H9 (cell line): ENCODE data around the gene FAM163B. TPM values are rescaled to one million over a fixed set of nuclear protein-coding genes. Genes with fewer than 3 reads are reported as not detected.

Source experiments
- DNase-seq: peaks from one replicate; pipeline ENCODE4 v3.0.0-alpha.2; 2017
- H2AFZ ChIP-seq: one replicate; pipeline ENCODE4 v1.6.1; 2013; ENCODE audit warnings: mild to moderate bottlenecking, low read length, control low read depth, moderate library complexity
- H2AK5ac ChIP-seq: 2 replicates; pipeline ENCODE4 v1.6.1; 2013; ENCODE audit warnings: low read length, control low read depth, mixed read lengths; ENCODE audit not compliant: insufficient read length
- H2BK120ac ChIP-seq: one replicate; pipeline ENCODE4 v1.6.1; 2013; ENCODE audit warnings: low read depth, mild to moderate bottlenecking, low read length, control low read depth, inconsistent platforms; ENCODE audit not compliant: poor library complexity, severe bottlenecking
- H2BK12ac ChIP-seq: 2 replicates; pipeline ENCODE4 v1.6.1; 2013; ENCODE audit warnings: low read length, control low read depth, mixed read lengths, low read depth; ENCODE audit not compliant: insufficient read length
- H2BK15ac ChIP-seq: 2 replicates; pipeline ENCODE4 v1.6.1; 2013; ENCODE audit warnings: low read depth, low read length, control low read depth
- H2BK20ac ChIP-seq: one replicate; pipeline ENCODE4 v1.6.1; 2013; ENCODE audit warnings: low read depth, mild to moderate bottlenecking, low read length, control low read depth, inconsistent platforms; ENCODE audit not compliant: poor library complexity, severe bottlenecking
- H2BK5ac ChIP-seq: 2 replicates; pipeline ENCODE4 v1.6.1; 2013; ENCODE audit warnings: low read length, control low read depth, mixed read lengths; ENCODE audit not compliant: insufficient read length
- H3K14ac ChIP-seq: 2 replicates; pipeline ENCODE4 v1.6.1; 2013; ENCODE audit warnings: low read length, control low read depth; ENCODE audit not compliant: insufficient read depth
- H3K18ac ChIP-seq: 2 replicates; pipeline ENCODE4 v1.6.1; 2013; ENCODE audit warnings: low read depth, mild to moderate bottlenecking, mixed read lengths, low read length, control low read depth; ENCODE audit not compliant: insufficient read length
- H3K23ac ChIP-seq: 2 replicates; pipeline ENCODE4 v1.6.1; 2013; ENCODE audit warnings: low read length, control low read depth, mixed read lengths, low read depth; ENCODE audit not compliant: insufficient read length
- H3K23me2 ChIP-seq: 2 replicates; pipeline ENCODE4 v1.6.1; 2013; ENCODE audit warnings: low read depth, mild to moderate bottlenecking, mixed read lengths, low read length, control low read depth; ENCODE audit not compliant: insufficient read length, poor library complexity, severe bottlenecking
- H3K27ac ChIP-seq: 2 replicates; pipeline ENCODE4 v1.5.1; 2013; ENCODE audit warnings: low read length, control low read depth, mixed read lengths, low read depth; ENCODE audit not compliant: insufficient read length
- H3K27me3 ChIP-seq: 2 replicates; pipeline ENCODE4 v1.6.1; 2013; ENCODE audit warnings: low read length, control low read depth, inconsistent platforms; ENCODE audit not compliant: insufficient read depth
- H3K4ac ChIP-seq: 2 replicates; pipeline ENCODE4 v1.6.1; 2013; ENCODE audit warnings: low read depth, mild to moderate bottlenecking, control low read depth, inconsistent platforms, low read length, moderate library complexity
- H3K4me1 ChIP-seq: 2 replicates; pipeline ENCODE4 v1.6.1; 2013; ENCODE audit warnings: low read length, control low read depth, inconsistent platforms; ENCODE audit not compliant: insufficient read depth
- H3K4me2 ChIP-seq: 2 replicates; pipeline ENCODE4 v1.6.1; 2013; ENCODE audit warnings: low read length, control low read depth, mixed read lengths; ENCODE audit not compliant: insufficient read length, insufficient read depth
- H3K56ac ChIP-seq: 2 replicates; pipeline ENCODE4 v1.6.1; 2013; ENCODE audit warnings: low read depth, mild to moderate bottlenecking, mixed read lengths, low read length, control low read depth; ENCODE audit not compliant: insufficient read length
- H3K79me1 ChIP-seq: 2 replicates; pipeline ENCODE4 v1.6.1; 2013; ENCODE audit warnings: low read depth, mild to moderate bottlenecking, moderate library complexity, low read length, control low read depth, inconsistent platforms; ENCODE audit not compliant: insufficient read depth, poor library complexity, severe bottlenecking
- H3K79me2 ChIP-seq: 2 replicates; pipeline ENCODE4 v1.6.1; 2013; ENCODE audit warnings: low read length, control low read depth, inconsistent platforms; ENCODE audit not compliant: insufficient read depth
- H3K9ac ChIP-seq: 2 replicates; pipeline ENCODE4 v1.6.1; 2013; ENCODE audit warnings: low read length, control low read depth, mixed read lengths; ENCODE audit not compliant: insufficient read length; ENCODE audit errors: extremely low read depth
- H3K9me3 ChIP-seq: one replicate; pipeline ENCODE4 v1.6.1; 2013; ENCODE audit warnings: low read depth, low read length, inconsistent platforms; ENCODE audit not compliant: control insufficient read depth
- H3T11ph ChIP-seq: one replicate; pipeline ENCODE4 v1.6.1; 2013; ENCODE audit warnings: mild to moderate bottlenecking, low read length, control low read depth, inconsistent platforms
- H4K20me1 ChIP-seq: one replicate; pipeline ENCODE4 v1.6.1; 2013; ENCODE audit not compliant: control insufficient read depth, insufficient read length, insufficient read depth
- H4K5ac ChIP-seq: 2 replicates; pipeline ENCODE4 v1.6.1; 2013; ENCODE audit warnings: low read depth, mild to moderate bottlenecking, mixed read lengths, low read length, control low read depth; ENCODE audit not compliant: insufficient read length
- H4K8ac ChIP-seq: replicated peaks from 2 replicates; pipeline ENCODE4 v1.6.1; 2013; ENCODE audit warnings: low read length, control low read depth, mixed read lengths, low read depth; ENCODE audit not compliant: insufficient read length
- H4K91ac ChIP-seq: 2 replicates; pipeline ENCODE4 v1.6.1; 2013; ENCODE audit warnings: low read depth, mild to moderate bottlenecking, moderate library complexity, mixed read lengths, low read length, control low read depth; ENCODE audit not compliant: insufficient read length
- H3K27ac Mint-ChIP-seq, 3 experiments: 2 replicates in 2 of 3; 3 replicates in 1 of 3; pipeline ENCODE4 v1.8.0; 2020 to 2021; ENCODE audit warnings: mixed read lengths in 3 of 3, mild to moderate bottlenecking in 1 of 3, moderate library complexity in 1 of 3
- H3K27me3 Mint-ChIP-seq: 2 replicates; pipeline ENCODE4 v1.8.0; 2021; ENCODE audit warnings: low read depth, mild to moderate bottlenecking, moderate library complexity, mixed read lengths
- H3K36me3 Mint-ChIP-seq, 3 experiments: 2 replicates in 2 of 3; 3 replicates in 1 of 3; pipeline ENCODE4 v1.8.0; 2020 to 2021; ENCODE audit warnings: low read depth in 3 of 3, mixed read lengths in 3 of 3; ENCODE audit not compliant: insufficient read depth in 1 of 3
- H3K4me1 Mint-ChIP-seq, 2 experiments: 2 replicates each; pipeline ENCODE4 v1.8.0; 2020; ENCODE audit warnings: mixed read lengths in 2 of 2
- H3K4me3 Mint-ChIP-seq, 2 experiments: 2 replicates in 1 of 2; 3 replicates in 1 of 2; pipeline ENCODE4 v1.8.0; 2020 to 2021; ENCODE audit warnings: mild to moderate bottlenecking in 2 of 2, mixed read lengths in 2 of 2, moderate library complexity in 1 of 2
- H3K9me3 Mint-ChIP-seq, 2 experiments: 2 replicates in 1 of 2; 3 replicates in 1 of 2; pipeline ENCODE4 v1.8.0; 2020; ENCODE audit warnings: mild to moderate bottlenecking in 2 of 2, mixed read lengths in 2 of 2, moderate library complexity in 1 of 2
- CTCF ChIP-seq: fragments of 200-600 bp; sonication (generic); conservative IDR thresholded peaks from 3 replicates; pipeline ENCODE4 v1.8.0; 2021; ENCODE audit warnings: antibody characterized with exemption, mild to moderate bottlenecking
- WGBS: extraction: QIAGEN DNeasy Blood & Tissue Kit; methylation state at CpG from one replicate; pipeline ENCODE4 v1.1.7; 2013; ENCODE audit warnings: missing lambda C conversion rate, low lambda C conversion rate, mixed read lengths; ENCODE audit not compliant: insufficient read length; ENCODE audit errors: extremely low coverage; 5-methylcytosine and 5-hydroxymethylcytosine counted together
- total RNA-seq: library from RNA; stranded (reverse); gene quantifications from 2 replicates; pipeline ENCODE4 v1.2.1, GENCODE V29; 2021

FAM163B gene
- total RNA-seq, 1 experiment from 2014 or later: 0.39 TPM

GRCh38 chr9:133570691-133571080 lies 38.5 kb downstream of the FAM163B start:
- Histone ChIP-seq H3K79me2 (no peaks in the 10 kb centered on the region), H4K91ac (no peak overlapping the region), H3K9ac (no peak overlapping the region), H3K18ac (no peak overlapping the region), H2AFZ (no peak overlapping the region), H3K4me1 (no peaks in the 10 kb centered on the region), H4K5ac (no peak overlapping the region), H3K4me2 (no peak overlapping the region), H2BK5ac (no peak overlapping the region), H2BK20ac (no peak overlapping the region), H2AK5ac (no peak overlapping the region), H4K20me1 (no peaks in the 10 kb centered on the region), H4K8ac (no peak overlapping the region), H3K27me3 (no peaks in the 10 kb centered on the region), H3K23ac (no peak overlapping the region), H3K4ac (no peak overlapping the region), H3K27ac (no peak overlapping the region), H3K23me2 (no peaks in the 10 kb centered on the region), H3K56ac (no peak overlapping the region), H3K9me3 (no peaks in the 10 kb centered on the region), H2BK120ac (no peak overlapping the region), H3T11ph (no peak overlapping the region), H2BK15ac (no peak overlapping the region), H3K14ac (0 out of 2 replicates have a peak overlapping the region, but pooled peaks have one; percentile 22), H2BK12ac (no peak overlapping the region), H3K79me1 (no peaks in the 10 kb centered on the region)
- peaks cover 1% of the 10 kb centered on the region for H3K27me3 Mint-ChIP-seq
- TF ChIP-seq CTCF: no peak
- H3K36me3 Mint-ChIP-seq: no peaks in the 10 kb centered on the region; a peak in 1 of 7 replicates
- H3K4me1 Mint-ChIP-seq: peaks cover 1 to 11% of the 10 kb centered on the region in 2 experiments; a peak in 2 of 4 replicates
- no peak overlapping the region for H3K4me3 Mint-ChIP-seq
- no peak for DNase-seq
- H3K9me3 Mint-ChIP-seq: no peaks in the 10 kb centered on the region
- peak overlapping the region in 2 of 3 experiments; percentile 66 to 85; a peak in 1 of 7 replicates for H3K27ac Mint-ChIP-seq
- WGBS: no CpG with 5 or more reads among the region's 16 CpGs
